Ascending aorta (tissue), 2 donors: Measurements from ENCODE around the gene ITGA8. TPM values are rescaled to one million over a fixed set of nuclear protein-coding genes. Genes with fewer than 3 reads are reported as not detected.
A peak's percentile ranks its signal among the peaks of the same experiment; 100 is the strongest.
"Not testable (repeated sequence)": the region's sequence is repeated elsewhere in the genome, so short reads cannot be mapped to it uniquely, and the experiment has no call there.

Experiments
- DNase-seq, 2 donors: peaks; one replicate each; pipeline ENCODE4 v3.0.0-alpha.2; 2019; ENCODE audit warnings: low spot score in 2 of 2
- H3K27ac ChIP-seq, 2 donors: fragments of 200-600 bp; sonication (generic); one replicate each; pipeline ENCODE4 v1.5.1; 2016 to 2017; ENCODE audit warnings: mild to moderate bottlenecking in 1 of 2
- H3K27me3 ChIP-seq: fragments of 200-600 bp; sonication (generic); one replicate; pipeline ENCODE4 v1.5.1; 2017
- H3K36me3 ChIP-seq, 2 donors: fragments of 200-600 bp; sonication (generic); one replicate each; pipeline ENCODE4 v1.5.1; 2016
- H3K4me1 ChIP-seq, 2 donors: fragments of 200-600 bp; sonication (generic); one replicate each; pipeline ENCODE4 v1.5.1; 2016 to 2017; ENCODE audit warnings: mild to moderate bottlenecking in 1 of 2
- H3K4me3 ChIP-seq, 2 donors: fragments of 200-600 bp; sonication (generic); one replicate each; pipeline ENCODE4 v1.5.1; 2016 to 2017; ENCODE audit warnings: mild to moderate bottlenecking in 1 of 2
- H3K9me3 ChIP-seq, 2 donors: fragments of 200-600 bp; sonication (generic); one replicate each; pipeline ENCODE4 v1.5.1; 2016
- intact Hi-C: fragments of 100-400 bp; cut with DNase I; formaldehyde crosslinking; loops from one replicate; pipeline ENCODE4 v1.15.1; 2023
- total RNA-seq: library from RNA; depleted of rRNA; stranded (reverse); fragments of >200 nt; gene quantifications from one replicate; pipeline ENCODE4 v1.1.0, GENCODE V29; 2016
- TF ChIP-seq, protein P1 (sequence below), 3 experiments: fragments of 200-600 bp in 2 of 3; fragments of 450-650 bp in 1 of 3; sonication (generic) in 2 of 3; IDR thresholded peaks; one replicate each; pipeline ENCODE4 v1.5.1; 2016 to 2019; ENCODE audit warnings: antibody characterized with exemption in 3 of 3, mild to moderate bottlenecking in 1 of 3, moderate library complexity in 1 of 3

Gene ITGA8
- 231 TPM for total RNA-seq

DNA sequence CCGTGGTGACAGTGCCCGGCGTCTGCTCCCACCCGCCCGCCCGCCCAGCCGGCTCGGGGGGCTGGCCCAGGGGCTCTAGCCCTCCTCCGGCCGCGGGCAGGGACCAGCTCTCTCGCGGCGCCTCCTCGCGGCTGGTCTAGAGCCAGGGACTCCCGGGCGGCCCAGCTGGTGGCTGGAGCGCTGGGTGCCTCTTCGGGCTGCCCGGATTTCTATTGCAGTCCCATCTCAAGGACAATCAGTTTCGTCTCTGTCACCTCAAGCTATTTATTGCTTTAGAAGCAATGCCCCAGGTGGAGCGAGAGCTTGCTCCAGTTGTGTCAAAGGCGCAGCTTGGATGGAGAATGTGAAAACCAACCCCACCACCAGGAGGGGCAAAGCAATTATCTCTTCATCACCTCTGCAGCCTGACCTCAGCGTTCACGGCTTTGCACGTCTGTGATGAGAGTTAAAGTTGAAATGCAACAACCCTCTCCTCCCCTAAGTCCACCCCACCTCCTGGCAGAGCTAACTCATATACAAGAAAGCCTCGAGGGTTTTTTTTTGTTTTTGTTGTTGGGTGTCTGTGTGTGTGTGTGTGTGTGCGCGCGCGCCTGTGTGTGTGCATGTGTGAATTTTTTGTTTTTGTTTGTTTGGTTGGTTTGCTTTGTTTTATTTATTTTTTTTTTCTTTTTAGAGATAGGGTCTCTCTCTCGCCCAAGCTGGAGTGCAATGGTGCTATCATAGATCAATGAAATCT lies at the start of gene ITGA8:
TSS of gene ITGA8 (minus strand) at position 24 of the 736 bp plus-strand sequence. CDS start 151 bp downstream, outside the sequence.
- H3K4me1 ChIP-seq: peaks cover 7 to 28% of the 10 kb centered on the region in 2 donors
- no peaks in the 10 kb centered on the region for H3K9me3 ChIP-seq
- H3K4me3 ChIP-seq: peak within 1 kb of the TSS; percentile 78 to 96
- TF ChIP-seq, protein P1, sequence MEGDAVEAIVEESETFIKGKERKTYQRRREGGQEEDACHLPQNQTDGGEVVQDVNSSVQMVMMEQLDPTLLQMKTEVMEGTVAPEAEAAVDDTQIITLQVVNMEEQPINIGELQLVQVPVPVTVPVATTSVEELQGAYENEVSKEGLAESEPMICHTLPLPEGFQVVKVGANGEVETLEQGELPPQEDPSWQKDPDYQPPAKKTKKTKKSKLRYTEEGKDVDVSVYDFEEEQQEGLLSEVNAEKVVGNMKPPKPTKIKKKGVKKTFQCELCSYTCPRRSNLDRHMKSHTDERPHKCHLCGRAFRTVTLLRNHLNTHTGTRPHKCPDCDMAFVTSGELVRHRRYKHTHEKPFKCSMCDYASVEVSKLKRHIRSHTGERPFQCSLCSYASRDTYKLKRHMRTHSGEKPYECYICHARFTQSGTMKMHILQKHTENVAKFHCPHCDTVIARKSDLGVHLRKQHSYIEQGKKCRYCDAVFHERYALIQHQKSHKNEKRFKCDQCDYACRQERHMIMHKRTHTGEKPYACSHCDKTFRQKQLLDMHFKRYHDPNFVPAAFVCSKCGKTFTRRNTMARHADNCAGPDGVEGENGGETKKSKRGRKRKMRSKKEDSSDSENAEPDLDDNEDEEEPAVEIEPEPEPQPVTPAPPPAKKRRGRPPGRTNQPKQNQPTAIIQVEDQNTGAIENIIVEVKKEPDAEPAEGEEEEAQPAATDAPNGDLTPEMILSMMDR (IDR thresholded peaks at IDR 0.05): peak; percentile 60 to 68 (median 62)
- H3K27ac ChIP-seq: peak within 1 kb of the TSS; percentile 91 to 95
- H3K27me3 ChIP-seq: no peaks in the 10 kb centered on the region
- peak in 1 of 2 donors; percentile 84 for DNase-seq
- intact Hi-C loops: loop anchor here (1.0 to 10.0 kb wide), 4 partner anchors 65 to 188 kb away; no protein-coding TSS in a partner anchor
- peaks cover 10 to 17% of the 10 kb centered on the region in 2 donors for H3K36me3 ChIP-seq

DNA sequence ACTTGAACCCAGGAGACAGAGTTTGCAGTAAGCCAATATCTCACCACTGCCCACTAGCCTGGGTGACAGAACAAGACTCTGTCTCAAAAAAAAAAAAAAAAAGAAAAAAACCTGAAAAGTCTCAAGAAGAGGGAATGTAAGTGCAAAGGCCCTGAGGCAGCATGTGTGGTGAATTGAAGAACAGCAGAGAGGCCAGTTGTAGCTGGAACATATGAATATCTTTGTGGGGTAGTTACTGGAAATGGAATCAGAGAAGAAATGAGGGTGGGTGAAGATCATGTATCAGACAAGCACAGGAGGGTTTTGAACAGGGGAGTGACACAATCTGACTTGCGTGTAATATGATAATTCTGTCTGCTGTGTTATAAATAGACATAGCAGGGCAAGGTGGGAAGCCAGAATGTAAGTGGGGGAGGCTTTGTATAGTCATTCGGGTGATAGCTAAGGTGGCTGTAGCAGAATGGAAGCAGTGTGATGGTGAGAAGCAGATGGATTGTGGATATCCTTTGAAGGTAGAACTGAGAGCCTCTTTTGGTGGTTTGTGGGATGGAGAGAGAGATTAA lies 45.3 kb upstream of the ITGA8 start:
- intact Hi-C loops: no loop called here
- Histone ChIP-seq H3K4me1 (no peaks in the 10 kb centered on the region), H3K27ac (no peak overlapping the region), H3K36me3 (no peaks in the 10 kb centered on the region), H3K4me3 (no peak overlapping the region), H3K9me3 (no peaks in the 10 kb centered on the region), H3K27me3 (no peaks in the 10 kb centered on the region)
- TF ChIP-seq, protein P1 (IDR thresholded peaks at IDR 0.05): no peak
- DNase-seq: no peak

DNA sequence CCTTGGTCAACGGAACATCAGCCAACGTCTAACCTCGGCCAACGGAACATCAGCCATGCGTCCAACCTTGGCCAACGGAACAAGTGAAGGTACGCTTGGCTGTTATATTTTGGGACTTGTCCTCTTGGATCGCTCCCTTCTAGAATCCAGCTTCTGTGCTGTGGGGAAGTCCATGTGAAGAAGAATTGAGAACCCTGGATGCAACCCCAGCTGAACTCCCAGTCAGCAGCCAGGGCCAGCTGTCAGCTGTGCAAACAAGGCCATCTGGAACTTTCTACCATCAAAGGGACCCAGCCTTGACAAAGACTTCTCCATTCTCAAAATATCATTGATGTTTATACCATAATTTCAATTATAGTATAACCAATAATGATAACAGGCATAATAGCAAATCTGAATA lies 43.3 kb upstream of the ITGA8 start:
- no peaks in the 10 kb centered on the region for H3K27me3 ChIP-seq
- intact Hi-C loops: no loop called here
- no peak overlapping the region for H3K27ac ChIP-seq
- H3K9me3 ChIP-seq: no peaks in the 10 kb centered on the region
- TF ChIP-seq, protein P1 (IDR thresholded peaks at IDR 0.05): no peak
- H3K36me3 ChIP-seq: no peaks in the 10 kb centered on the region
- no peak for DNase-seq
- no peak overlapping the region for H3K4me3 ChIP-seq
- no peaks in the 10 kb centered on the region for H3K4me1 ChIP-seq

DNA sequence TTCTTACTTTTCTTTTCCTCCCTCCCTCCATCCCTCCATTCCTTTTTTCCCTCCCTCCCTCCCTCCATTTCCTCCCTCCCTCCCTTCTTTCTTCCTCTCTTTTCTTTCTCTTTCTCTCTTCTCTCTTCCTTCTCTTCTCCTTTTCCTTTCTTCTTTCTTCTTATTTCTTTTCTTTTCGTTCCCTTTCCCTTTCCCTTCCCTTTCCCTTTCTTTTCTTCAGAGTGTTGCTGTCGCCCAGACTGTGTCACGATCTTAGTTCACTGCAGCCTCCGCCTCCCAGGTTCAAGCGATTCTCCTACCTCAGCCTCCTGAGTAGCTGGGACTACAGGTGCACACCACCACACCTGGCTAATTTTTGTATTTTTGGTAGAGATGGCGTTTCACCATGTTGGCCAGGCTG lies 42.5 kb upstream of the ITGA8 start:
- H3K36me3 ChIP-seq, H3K9me3 ChIP-seq, DNase-seq, intact Hi-C loops, H3K27ac ChIP-seq, H3K4me3 ChIP-seq, H3K27me3 ChIP-seq, H3K4me1 ChIP-seq: not testable (repeated sequence)

DNA sequence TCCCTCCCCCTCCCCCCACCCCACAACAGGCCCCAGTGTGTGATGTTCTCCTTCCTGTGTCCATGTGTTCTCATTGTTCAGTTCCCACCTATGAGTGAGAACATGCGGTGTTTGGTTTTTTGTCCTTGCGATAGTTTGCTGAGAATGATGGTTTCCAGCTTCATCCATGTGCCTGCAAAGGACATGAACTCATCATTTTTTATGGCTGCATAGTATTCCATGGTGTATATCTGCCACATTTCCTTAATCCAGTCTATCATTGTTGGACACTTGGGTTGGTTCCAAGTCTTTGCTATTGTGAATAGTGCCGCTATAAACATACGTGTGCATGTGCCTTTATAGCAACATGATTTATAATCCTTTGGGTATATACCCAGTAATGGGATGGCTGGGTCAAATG lies 41.5 kb upstream of the ITGA8 start:
- intact Hi-C loops, H3K36me3 ChIP-seq, H3K27me3 ChIP-seq: not testable (repeated sequence)

GRCh38 chr10:15760681-15761080 lies 41.0 kb upstream of the ITGA8 start:
- Histone ChIP-seq H3K9me3 (no peaks in the 10 kb centered on the region), H3K27me3 (no peaks in the 10 kb centered on the region), H3K4me3 (no peak overlapping the region), H3K27ac (no peak overlapping the region), H3K4me1 (no peaks in the 10 kb centered on the region), H3K36me3 (no peaks in the 10 kb centered on the region)
- TF ChIP-seq, protein P1 (IDR thresholded peaks at IDR 0.05): no peak
- intact Hi-C loops: no loop called here
- DNase-seq: no peak

More for the DNA sequence above, 41.5 kb upstream of the ITGA8 start:
- not testable (repeated sequence) for H3K27ac ChIP-seq, DNase-seq, H3K4me1 ChIP-seq, H3K4me3 ChIP-seq, H3K9me3 ChIP-seq
